ENCODE measurements around the gene CAPN15.

DNA sequence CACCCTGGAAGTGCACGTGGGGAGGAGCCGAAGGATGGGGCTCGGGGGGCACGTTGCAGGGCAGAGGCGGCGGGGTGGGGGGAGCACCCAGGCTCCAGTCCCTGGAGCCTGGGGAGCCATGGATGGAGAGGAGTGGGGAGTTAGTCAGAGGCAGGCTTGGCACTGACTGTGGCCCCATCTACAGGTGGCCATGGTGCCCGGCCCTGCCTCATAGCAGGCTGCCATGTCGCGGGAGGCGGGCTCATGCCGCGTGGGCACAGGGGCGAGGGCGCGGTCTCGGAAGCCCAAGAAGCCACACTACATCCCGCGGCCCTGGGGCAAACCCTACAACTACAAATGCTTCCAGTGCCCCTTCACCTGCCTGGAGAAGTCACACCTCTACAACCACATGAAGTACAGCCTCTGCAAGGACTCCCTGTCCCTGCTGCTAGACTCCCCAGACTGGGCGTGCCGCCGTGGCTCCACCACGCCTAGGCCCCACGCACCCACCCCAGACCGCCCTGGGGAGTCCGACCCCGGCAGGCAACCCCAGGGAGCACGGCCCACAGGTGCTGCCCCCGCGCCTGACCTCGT is 35.6 kb downstream of the CAPN15 start:
- TF ChIP-seq EZH2 (IDR thresholded peaks at IDR 0.05; ENCODE audit: insufficient read depth, poor library complexity, severe bottlenecking) (no peak), EZH2phosphoT487 (IDR thresholded peaks at IDR 0.05; ENCODE audit: insufficient read depth, low read depth) (no peak)
